HEK293 (cell line): Measurements from ENCODE around the gene ACOT7.

Experiments
- YY1 ChIP-seq: fragments of 450-650 bp; formaldehyde crosslinking; IDR thresholded peaks from 2 replicates; pipeline ENCODE4 v1.5.1; 2018; ENCODE audit warnings: missing biosample characterization, missing genetic modification characterization
- TF ChIP-seq, protein P1 (sequence below): fragments of 450-650 bp; formaldehyde crosslinking; IDR thresholded peaks from 2 replicates; pipeline ENCODE4 v1.5.1; 2016; ENCODE audit warnings: missing biosample characterization, missing genetic modification characterization

DNA sequence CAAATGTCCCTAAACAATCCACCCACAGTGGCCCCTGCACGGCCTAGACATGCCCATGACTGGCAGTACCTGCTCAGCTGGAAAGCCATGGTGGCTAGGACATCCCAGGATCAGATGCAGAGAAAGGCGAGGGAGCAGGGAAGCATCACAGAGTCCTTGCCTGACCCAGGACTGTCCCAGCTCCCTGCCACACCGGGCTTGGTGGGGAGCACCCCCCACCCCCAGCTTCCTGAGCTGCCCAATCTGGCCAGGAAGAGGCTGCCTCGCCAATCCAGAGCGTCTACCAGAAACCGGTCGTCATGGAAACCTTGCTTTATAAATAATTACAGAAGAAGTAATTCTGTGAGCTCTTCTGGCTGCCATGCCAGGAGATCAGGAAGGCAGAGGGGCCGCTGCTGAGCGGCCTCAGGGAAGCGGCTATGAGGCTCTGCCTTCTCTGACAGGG, 34.8 kb downstream of the ACOT7 start:
- TF ChIP-seq, protein P1, sequence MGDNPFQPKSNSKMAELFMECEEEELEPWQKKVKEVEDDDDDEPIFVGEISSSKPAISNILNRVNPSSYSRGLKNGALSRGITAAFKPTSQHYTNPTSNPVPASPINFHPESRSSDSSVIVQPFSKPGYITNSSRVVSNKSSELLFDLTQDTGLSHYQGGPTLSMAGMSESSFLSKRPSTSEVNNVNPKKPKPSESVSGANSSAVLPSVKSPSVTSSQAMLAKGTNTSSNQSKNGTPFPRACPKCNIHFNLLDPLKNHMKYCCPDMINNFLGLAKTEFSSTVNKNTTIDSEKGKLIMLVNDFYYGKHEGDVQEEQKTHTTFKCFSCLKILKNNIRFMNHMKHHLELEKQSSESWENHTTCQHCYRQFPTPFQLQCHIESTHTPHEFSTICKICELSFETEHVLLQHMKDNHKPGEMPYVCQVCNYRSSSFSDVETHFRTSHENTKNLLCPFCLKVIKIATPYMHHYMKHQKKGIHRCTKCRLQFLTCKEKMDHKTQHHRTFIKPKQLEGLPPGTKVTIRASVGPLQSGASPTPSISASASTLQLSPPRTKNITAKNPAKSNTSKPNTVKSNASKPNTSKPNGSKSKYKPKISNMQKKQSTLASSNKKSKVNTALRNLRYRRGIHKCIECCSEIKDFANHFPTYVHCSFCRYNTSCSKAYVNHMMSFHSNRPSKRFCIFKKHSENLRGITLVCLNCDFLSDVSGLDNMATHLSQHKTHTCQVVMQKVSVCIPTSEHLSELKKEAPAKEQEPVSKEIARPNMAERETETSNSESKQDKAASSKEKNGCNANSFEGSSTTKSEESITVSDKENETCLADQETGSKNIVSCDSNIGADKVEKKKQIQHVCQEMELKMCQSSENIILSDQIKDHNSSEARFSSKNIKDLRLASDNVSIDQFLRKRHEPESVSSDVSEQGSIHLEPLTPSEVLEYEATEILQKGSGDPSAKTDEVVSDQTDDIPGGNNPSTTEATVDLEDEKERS (tag by site-specific recombination) = no peak
- TF ChIP-seq YY1 (tag by site-specific recombination) = no peak
